Measurements from ENCODE around the gene WDR5. TPM values are rescaled to one million over a fixed set of nuclear protein-coding genes. Genes with fewer than 3 reads are reported as not detected.
A peak's percentile ranks its signal among the peaks of the same experiment; 100 is the strongest.

The WDR5 gene
- total RNA-seq, 1 donor from 2014 or later, result 22.2 TPM

- no peak for DNase-seq (ENCODE audit: low spot score)
- peak overlapping the region; percentile 86 for H3K4me3 Mint-ChIP-seq (ENCODE audit: unreplicated experiment)
- peaks cover 3% of the 10 kb centered on the region for H3K36me3 Mint-ChIP-seq (ENCODE audit: low read depth)
These were observed 936 bp upstream of the WDR5 start for GRCh38 chr9:134134949-134135342.

GRCh38 chr9:134136118-134136995 lies 475 bp downstream of the WDR5 start:
- peak overlapping the region; percentile 77 for H3K27ac Mint-ChIP-seq (ENCODE audit: unreplicated experiment)
- no peak for TF ChIP-seq CTCF (IDR thresholded peaks at IDR 0.05)
- no peak for DNase-seq (ENCODE audit: low spot score)
- no peaks in the 10 kb centered on the region for H3K9me3 Mint-ChIP-seq (ENCODE audit: low read depth)
- peak overlapping the region; percentile 86 for H3K4me3 Mint-ChIP-seq (ENCODE audit: unreplicated experiment)
- H3K4me1 Mint-ChIP-seq (ENCODE audit: low read depth), result peaks cover 36% of the 10 kb centered on the region
- H3K27me3 Mint-ChIP-seq (ENCODE audit: low read depth), result no peaks in the 10 kb centered on the region
- peaks cover 3% of the 10 kb centered on the region for H3K36me3 Mint-ChIP-seq (ENCODE audit: low read depth)

More at GRCh38 chr9:134134949-134135342, 936 bp upstream of the WDR5 start:
- TF ChIP-seq CTCF (IDR thresholded peaks at IDR 0.05), result no peak
- Mint-ChIP-seq H3K4me1 (ENCODE audit: low read depth) (peaks cover 44% of the 10 kb centered on the region), H3K27ac (ENCODE audit: unreplicated experiment) (peak overlapping the region; percentile 32), H3K9me3 (ENCODE audit: low read depth) (no peaks in the 10 kb centered on the region), H3K27me3 (ENCODE audit: low read depth) (no peaks in the 10 kb centered on the region)

- no peaks in the 10 kb centered on the region for H3K9me3 Mint-ChIP-seq (ENCODE audit: low read depth)
- peak overlapping the region; percentile 77 for H3K27ac Mint-ChIP-seq (ENCODE audit: unreplicated experiment)
- H3K4me1 Mint-ChIP-seq (ENCODE audit: low read depth), result peaks cover 33% of the 10 kb centered on the region
- H3K36me3 Mint-ChIP-seq (ENCODE audit: low read depth), result peaks cover 5% of the 10 kb centered on the region
- no peaks in the 10 kb centered on the region for H3K27me3 Mint-ChIP-seq (ENCODE audit: low read depth)
- no peak for TF ChIP-seq CTCF (IDR thresholded peaks at IDR 0.05)
- H3K4me3 Mint-ChIP-seq (ENCODE audit: unreplicated experiment), result peak overlapping the region; percentile 86
- no peak for DNase-seq (ENCODE audit: low spot score)
These were observed 1.1 kb downstream of the WDR5 start for GRCh38 chr9:134136996-134137299.

- DNase-seq (ENCODE audit: low spot score), result no peak
- Mint-ChIP-seq H3K36me3 (ENCODE audit: low read depth) (peaks cover 13% of the 10 kb centered on the region), H3K4me3 (ENCODE audit: unreplicated experiment) (peak overlapping the region; percentile 46), H3K9me3 (ENCODE audit: low read depth) (no peaks in the 10 kb centered on the region), H3K27me3 (ENCODE audit: low read depth) (no peaks in the 10 kb centered on the region), H3K4me1 (ENCODE audit: low read depth) (peaks cover 33% of the 10 kb centered on the region), H3K27ac (ENCODE audit: unreplicated experiment) (peak overlapping the region; percentile 18)
- TF ChIP-seq CTCF (IDR thresholded peaks at IDR 0.05), result no peak
These were observed 2.4 kb downstream of the WDR5 start for GRCh38 chr9:134138292-134138691.

- no peaks in the 10 kb centered on the region for H3K27me3 Mint-ChIP-seq (ENCODE audit: low read depth)
- no peak for TF ChIP-seq CTCF (IDR thresholded peaks at IDR 0.05)
- H3K27ac Mint-ChIP-seq (ENCODE audit: unreplicated experiment), result peak overlapping the region; percentile 22
- no peaks in the 10 kb centered on the region for H3K9me3 Mint-ChIP-seq (ENCODE audit: low read depth)
- peaks cover 13% of the 10 kb centered on the region for H3K36me3 Mint-ChIP-seq (ENCODE audit: low read depth)
- peaks cover 33% of the 10 kb centered on the region for H3K4me1 Mint-ChIP-seq (ENCODE audit: low read depth)
- no peak for DNase-seq (ENCODE audit: low spot score)
- H3K4me3 Mint-ChIP-seq (ENCODE audit: unreplicated experiment), result no peak overlapping the region
These were observed 3.2 kb downstream of the WDR5 start for GRCh38 chr9:134139081-134139480.

Measured in chondrocyte (in vitro differentiated cells).